ENCODE measurements around the gene CATSPER3.

- TF ChIP-seq, protein P1, sequence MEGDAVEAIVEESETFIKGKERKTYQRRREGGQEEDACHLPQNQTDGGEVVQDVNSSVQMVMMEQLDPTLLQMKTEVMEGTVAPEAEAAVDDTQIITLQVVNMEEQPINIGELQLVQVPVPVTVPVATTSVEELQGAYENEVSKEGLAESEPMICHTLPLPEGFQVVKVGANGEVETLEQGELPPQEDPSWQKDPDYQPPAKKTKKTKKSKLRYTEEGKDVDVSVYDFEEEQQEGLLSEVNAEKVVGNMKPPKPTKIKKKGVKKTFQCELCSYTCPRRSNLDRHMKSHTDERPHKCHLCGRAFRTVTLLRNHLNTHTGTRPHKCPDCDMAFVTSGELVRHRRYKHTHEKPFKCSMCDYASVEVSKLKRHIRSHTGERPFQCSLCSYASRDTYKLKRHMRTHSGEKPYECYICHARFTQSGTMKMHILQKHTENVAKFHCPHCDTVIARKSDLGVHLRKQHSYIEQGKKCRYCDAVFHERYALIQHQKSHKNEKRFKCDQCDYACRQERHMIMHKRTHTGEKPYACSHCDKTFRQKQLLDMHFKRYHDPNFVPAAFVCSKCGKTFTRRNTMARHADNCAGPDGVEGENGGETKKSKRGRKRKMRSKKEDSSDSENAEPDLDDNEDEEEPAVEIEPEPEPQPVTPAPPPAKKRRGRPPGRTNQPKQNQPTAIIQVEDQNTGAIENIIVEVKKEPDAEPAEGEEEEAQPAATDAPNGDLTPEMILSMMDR (IDR thresholded peaks at IDR 0.05) = no peak
- no peak for TF ChIP-seq ZFX (IDR thresholded peaks at IDR 0.05; ENCODE audit: borderline replicate concordance)
Observed at GRCh38 chr5:135040034-135040332, 72.3 kb downstream of the CATSPER3 start.

Measured in 22Rv1 (cell line).